ENCODE data around the gene UGT1A8. TPM values are rescaled to one million over a fixed set of nuclear protein-coding genes. Genes with fewer than 3 reads are reported as not detected.

The UGT1A8 gene
- total and polyA plus RNA-seq, 2 experiments from 2014 or later = 0.45 TPM; not detected in 1

DNA sequence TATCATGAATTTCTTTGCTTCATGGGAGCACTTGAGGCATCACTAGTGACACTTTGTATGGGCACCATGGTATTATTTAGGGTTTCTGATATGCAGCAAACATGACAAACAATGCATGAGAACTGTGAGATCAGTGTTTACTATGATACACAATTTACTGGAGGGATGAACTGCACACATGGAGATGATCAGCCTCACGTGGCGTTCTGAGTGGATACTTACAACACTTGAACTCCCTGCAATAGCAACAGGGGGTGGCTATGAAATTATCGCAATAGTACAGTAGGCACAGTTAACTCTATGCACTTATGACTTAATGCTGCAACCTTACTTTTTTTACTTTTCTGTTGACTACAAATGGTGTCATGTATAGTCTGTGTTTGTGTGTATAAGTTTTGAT, 18.5 kb upstream of the UGT1A8 start:
- no peaks in the 10 kb centered on the region for H3K4me1 Mint-ChIP-seq
- no peaks in the 10 kb centered on the region for H3K27me3 Mint-ChIP-seq (ENCODE audit: insufficient read depth, low read depth, poor library complexity)
- Histone ChIP-seq H3K27ac (ENCODE audit: low read depth) (no peak overlapping the region), H3F3A (replicated peaks; ENCODE audit: low read depth) (no peaks in the 10 kb centered on the region), H3K79me2 (replicated peaks; ENCODE audit: insufficient read depth) (no peaks in the 10 kb centered on the region), H3K4me1 (ENCODE audit: insufficient read depth) (no peaks in the 10 kb centered on the region), H3K27me3 (ENCODE audit: insufficient read depth) (no peaks in the 10 kb centered on the region), H4K20me1 (replicated peaks; ENCODE audit: insufficient read depth) (no peaks in the 10 kb centered on the region), H3K4me3 (no peak overlapping the region), H3K9me2 (ENCODE audit: insufficient read depth) (no peaks in the 10 kb centered on the region; the same call in none of the 2 replicates), H3K4me2 (no peak overlapping the region), H2AFZ (no peak overlapping the region), H3K36me3 (ENCODE audit: insufficient read depth) (no peaks in the 10 kb centered on the region)
- DNase-seq (ENCODE audit: low spot score) = no peak
- H3K36me3 Mint-ChIP-seq (ENCODE audit: low read depth) = no peaks in the 10 kb centered on the region
- TF ChIP-seq, protein P1, sequence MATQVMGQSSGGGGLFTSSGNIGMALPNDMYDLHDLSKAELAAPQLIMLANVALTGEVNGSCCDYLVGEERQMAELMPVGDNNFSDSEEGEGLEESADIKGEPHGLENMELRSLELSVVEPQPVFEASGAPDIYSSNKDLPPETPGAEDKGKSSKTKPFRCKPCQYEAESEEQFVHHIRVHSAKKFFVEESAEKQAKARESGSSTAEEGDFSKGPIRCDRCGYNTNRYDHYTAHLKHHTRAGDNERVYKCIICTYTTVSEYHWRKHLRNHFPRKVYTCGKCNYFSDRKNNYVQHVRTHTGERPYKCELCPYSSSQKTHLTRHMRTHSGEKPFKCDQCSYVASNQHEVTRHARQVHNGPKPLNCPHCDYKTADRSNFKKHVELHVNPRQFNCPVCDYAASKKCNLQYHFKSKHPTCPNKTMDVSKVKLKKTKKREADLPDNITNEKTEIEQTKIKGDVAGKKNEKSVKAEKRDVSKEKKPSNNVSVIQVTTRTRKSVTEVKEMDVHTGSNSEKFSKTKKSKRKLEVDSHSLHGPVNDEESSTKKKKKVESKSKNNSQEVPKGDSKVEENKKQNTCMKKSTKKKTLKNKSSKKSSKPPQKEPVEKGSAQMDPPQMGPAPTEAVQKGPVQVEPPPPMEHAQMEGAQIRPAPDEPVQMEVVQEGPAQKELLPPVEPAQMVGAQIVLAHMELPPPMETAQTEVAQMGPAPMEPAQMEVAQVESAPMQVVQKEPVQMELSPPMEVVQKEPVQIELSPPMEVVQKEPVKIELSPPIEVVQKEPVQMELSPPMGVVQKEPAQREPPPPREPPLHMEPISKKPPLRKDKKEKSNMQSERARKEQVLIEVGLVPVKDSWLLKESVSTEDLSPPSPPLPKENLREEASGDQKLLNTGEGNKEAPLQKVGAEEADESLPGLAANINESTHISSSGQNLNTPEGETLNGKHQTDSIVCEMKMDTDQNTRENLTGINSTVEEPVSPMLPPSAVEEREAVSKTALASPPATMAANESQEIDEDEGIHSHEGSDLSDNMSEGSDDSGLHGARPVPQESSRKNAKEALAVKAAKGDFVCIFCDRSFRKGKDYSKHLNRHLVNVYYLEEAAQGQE (IDR thresholded peaks at IDR 0.05; ENCODE audit: unreplicated experiment) = no peak
- TF ChIP-seq ZNF114 (CRISPR knock-in tag; IDR thresholded peaks at IDR 0.05) = no peak
- TF ChIP-seq JUNB (IDR thresholded peaks at IDR 0.05; ENCODE audit: unreplicated experiment) = no peak
- TF ChIP-seq, protein P2, sequence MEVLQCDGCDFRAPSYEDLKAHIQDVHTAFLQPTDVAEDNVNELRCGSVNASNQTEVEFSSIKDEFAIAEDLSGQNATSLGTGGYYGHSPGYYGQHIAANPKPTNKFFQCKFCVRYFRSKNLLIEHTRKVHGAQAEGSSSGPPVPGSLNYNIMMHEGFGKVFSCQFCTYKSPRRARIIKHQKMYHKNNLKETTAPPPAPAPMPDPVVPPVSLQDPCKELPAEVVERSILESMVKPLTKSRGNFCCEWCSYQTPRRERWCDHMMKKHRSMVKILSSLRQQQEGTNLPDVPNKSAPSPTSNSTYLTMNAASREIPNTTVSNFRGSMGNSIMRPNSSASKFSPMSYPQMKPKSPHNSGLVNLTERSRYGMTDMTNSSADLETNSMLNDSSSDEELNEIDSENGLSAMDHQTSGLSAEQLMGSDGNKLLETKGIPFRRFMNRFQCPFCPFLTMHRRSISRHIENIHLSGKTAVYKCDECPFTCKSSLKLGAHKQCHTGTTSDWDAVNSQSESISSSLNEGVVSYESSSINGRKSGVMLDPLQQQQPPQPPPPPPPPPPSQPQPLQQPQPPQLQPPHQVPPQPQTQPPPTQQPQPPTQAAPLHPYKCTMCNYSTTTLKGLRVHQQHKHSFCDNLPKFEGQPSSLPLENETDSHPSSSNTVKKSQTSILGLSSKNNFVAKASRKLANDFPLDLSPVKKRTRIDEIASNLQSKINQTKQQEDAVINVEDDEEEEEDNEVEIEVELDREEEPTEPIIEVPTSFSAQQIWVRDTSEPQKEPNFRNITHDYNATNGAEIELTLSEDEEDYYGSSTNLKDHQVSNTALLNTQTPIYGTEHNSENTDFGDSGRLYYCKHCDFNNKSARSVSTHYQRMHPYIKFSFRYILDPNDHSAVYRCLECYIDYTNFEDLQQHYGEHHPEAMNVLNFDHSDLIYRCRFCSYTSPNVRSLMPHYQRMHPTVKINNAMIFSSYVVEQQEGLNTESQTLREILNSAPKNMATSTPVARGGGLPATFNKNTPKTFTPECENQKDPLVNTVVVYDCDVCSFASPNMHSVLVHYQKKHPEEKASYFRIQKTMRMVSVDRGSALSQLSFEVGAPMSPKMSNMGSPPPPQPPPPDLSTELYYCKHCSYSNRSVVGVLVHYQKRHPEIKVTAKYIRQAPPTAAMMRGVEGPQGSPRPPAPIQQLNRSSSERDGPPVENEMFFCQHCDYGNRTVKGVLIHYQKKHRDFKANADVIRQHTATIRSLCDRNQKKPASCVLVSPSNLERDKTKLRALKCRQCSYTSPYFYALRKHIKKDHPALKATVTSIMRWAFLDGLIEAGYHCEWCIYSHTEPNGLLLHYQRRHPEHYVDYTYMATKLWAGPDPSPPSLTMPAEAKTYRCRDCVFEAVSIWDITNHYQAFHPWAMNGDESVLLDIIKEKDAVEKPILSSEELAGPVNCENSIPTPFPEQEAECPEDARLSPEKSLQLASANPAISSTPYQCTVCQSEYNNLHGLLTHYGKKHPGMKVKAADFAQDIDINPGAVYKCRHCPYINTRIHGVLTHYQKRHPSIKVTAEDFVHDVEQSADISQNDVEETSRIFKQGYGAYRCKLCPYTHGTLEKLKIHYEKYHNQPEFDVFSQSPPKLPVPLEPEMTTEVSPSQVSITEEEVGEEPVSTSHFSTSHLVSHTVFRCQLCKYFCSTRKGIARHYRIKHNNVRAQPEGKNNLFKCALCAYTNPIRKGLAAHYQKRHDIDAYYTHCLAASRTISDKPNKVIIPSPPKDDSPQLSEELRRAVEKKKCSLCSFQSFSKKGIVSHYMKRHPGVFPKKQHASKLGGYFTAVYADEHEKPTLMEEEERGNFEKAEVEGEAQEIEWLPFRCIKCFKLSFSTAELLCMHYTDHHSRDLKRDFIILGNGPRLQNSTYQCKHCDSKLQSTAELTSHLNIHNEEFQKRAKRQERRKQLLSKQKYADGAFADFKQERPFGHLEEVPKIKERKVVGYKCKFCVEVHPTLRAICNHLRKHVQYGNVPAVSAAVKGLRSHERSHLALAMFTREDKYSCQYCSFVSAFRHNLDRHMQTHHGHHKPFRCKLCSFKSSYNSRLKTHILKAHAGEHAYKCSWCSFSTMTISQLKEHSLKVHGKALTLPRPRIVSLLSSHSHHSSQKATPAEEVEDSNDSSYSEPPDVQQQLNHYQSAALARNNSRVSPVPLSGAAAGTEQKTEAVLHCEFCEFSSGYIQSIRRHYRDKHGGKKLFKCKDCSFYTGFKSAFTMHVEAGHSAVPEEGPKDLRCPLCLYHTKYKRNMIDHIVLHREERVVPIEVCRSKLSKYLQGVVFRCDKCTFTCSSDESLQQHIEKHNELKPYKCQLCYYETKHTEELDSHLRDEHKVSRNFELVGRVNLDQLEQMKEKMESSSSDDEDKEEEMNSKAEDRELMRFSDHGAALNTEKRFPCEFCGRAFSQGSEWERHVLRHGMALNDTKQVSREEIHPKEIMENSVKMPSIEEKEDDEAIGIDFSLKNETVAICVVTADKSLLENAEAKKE (CRISPR knock-in tag; IDR thresholded peaks at IDR 0.05) = no peak
- TF ChIP-seq, protein P3, sequence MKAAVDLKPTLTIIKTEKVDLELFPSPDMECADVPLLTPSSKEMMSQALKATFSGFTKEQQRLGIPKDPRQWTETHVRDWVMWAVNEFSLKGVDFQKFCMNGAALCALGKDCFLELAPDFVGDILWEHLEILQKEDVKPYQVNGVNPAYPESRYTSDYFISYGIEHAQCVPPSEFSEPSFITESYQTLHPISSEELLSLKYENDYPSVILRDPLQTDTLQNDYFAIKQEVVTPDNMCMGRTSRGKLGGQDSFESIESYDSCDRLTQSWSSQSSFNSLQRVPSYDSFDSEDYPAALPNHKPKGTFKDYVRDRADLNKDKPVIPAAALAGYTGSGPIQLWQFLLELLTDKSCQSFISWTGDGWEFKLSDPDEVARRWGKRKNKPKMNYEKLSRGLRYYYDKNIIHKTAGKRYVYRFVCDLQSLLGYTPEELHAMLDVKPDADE (IDR thresholded peaks at IDR 0.05) = no peak
- no peak for TF ChIP-seq CREB1 (CRISPR knock-in tag; IDR thresholded peaks at IDR 0.05; ENCODE audit: low read depth)
- TF ChIP-seq, protein P4, sequence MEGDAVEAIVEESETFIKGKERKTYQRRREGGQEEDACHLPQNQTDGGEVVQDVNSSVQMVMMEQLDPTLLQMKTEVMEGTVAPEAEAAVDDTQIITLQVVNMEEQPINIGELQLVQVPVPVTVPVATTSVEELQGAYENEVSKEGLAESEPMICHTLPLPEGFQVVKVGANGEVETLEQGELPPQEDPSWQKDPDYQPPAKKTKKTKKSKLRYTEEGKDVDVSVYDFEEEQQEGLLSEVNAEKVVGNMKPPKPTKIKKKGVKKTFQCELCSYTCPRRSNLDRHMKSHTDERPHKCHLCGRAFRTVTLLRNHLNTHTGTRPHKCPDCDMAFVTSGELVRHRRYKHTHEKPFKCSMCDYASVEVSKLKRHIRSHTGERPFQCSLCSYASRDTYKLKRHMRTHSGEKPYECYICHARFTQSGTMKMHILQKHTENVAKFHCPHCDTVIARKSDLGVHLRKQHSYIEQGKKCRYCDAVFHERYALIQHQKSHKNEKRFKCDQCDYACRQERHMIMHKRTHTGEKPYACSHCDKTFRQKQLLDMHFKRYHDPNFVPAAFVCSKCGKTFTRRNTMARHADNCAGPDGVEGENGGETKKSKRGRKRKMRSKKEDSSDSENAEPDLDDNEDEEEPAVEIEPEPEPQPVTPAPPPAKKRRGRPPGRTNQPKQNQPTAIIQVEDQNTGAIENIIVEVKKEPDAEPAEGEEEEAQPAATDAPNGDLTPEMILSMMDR (conservative IDR thresholded peaks at IDR 0.05; ENCODE audit: low read depth in 2 of 2) = no peak
- TF ChIP-seq ZNF331 (CRISPR knock-in tag; IDR thresholded peaks at IDR 0.05; ENCODE audit: low read depth) = no peak
- H3K4me3 Mint-ChIP-seq = no peak overlapping the region
- no peak for ATAC-seq
- H3K27ac Mint-ChIP-seq = no peak overlapping the region
- peaks cover 15% of the 10 kb centered on the region for H3K9me3 Mint-ChIP-seq
